CD4-positive, alpha-beta T cell treated with Interleukin-12 subunit alpha and Interleukin-12 subunit beta, for 1 hour (primary cell): ENCODE measurements around the gene SLC44A1.

Source experiments
- DNase-seq: peaks from one replicate; pipeline ENCODE4 v3.0.0-alpha.2; 2020

SLC44A1 gene

GRCh38 chr9:105438141-105438806 is 193.8 kb downstream of the SLC44A1 start:
- no peak for DNase-seq

- no peak for DNase-seq
These were observed 195.0 kb downstream of the SLC44A1 start for GRCh38 chr9:105439428-105439827.

DNA sequence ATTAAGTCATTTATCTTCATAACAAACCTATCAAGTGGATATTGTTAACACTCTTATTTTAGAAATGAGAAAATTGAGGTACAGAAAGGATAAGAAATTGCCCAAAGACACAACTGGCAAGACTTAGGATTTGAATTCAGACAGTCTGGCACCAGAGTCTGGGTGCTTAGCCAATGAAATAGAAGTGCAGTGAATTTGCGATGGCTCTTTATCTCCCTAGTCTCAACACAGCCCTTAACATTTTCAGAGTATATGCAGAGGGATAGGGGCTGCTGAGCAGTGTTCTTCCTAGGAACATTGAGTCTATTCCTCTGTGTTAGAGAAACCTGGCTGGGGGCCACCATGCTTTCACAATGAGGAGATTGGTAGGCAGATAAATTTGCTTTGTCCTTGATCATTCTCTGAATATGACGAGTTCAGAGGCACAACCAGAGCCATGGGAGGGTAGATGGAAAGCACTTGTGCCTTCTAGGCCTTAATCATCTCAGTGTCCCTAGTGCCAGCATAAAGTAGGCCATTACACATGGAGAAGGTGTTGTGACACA is 197.2 kb downstream of the SLC44A1 start:
- no peak for DNase-seq

DNA sequence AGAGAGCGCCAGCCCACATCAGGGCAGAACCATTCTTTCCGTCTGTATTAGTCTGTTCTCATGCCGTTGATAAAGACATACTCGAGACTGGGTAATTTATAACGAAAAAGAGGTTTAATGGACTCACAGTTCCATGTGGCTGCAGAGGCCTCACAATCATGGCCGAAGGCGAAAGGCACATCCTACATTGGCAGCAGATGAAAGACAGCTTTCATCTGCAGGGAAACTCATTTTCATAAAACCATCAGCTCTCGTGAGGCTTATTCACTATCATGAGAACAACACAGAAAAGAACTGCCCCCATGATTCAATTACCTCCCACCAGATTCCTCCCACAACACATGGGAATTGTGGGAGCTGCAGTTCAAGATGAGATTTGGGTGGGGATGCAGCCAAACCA is 198.7 kb downstream of the SLC44A1 start:
- DNase-seq, result no peak

- DNase-seq, result no peak
These were observed 199.7 kb downstream of the SLC44A1 start for GRCh38 chr9:105444130-105444529.

DNA sequence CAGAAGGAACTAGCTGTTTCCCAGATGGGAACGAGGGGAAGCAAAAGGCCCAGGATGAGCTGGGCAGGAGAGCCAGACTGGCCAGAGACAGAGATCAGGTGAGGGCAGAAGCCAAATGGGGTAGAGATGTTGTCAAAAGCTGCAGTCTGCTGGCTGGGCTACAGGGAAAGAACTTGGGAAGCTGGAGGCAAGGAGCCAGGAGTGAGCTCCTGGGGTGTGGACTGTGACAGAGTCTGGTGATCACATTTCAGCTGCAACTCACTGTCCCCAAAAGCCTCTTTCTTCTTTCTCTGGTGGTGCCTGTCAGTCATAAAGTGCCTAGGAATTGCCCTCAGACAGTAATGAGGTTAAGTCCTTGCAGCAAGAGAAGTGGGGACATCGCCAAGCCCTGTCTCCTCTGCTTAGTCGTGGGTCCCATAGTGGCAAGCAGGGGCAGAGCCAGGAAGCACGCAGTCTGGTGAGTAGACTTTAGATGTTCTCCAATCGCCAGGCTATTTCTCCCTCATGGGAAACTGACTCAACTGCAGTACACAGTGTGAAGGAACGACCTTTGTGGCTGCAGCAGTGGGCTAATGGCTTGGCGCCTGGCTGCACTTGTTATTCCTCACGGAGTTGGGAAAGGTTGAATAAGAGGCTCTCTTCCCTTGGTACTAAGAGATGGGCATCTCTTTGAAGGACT is 200.9 kb downstream of the SLC44A1 start:
- no peak for DNase-seq

DNA sequence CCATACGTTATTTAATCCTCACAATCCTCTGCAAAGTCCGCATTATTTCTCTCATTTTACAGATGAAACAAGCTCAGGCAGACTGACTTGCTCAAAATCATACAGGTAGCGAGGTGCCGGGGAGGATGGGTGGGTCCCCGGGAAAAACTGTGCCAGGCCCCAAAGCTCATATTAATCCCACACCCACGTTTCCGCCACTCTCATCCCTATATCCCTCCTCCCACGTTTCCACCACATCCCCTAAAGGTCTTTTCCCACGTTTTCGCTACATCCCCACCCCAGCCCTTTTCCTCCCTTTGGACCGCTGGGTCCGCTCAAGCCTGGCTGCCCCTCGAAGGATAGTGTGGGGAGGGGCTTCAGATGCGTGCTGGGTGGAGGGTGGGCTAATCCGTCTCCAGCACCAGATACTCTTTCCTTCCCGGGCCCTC is 202.9 kb downstream of the SLC44A1 start:
- DNase-seq, result no peak

DNA sequence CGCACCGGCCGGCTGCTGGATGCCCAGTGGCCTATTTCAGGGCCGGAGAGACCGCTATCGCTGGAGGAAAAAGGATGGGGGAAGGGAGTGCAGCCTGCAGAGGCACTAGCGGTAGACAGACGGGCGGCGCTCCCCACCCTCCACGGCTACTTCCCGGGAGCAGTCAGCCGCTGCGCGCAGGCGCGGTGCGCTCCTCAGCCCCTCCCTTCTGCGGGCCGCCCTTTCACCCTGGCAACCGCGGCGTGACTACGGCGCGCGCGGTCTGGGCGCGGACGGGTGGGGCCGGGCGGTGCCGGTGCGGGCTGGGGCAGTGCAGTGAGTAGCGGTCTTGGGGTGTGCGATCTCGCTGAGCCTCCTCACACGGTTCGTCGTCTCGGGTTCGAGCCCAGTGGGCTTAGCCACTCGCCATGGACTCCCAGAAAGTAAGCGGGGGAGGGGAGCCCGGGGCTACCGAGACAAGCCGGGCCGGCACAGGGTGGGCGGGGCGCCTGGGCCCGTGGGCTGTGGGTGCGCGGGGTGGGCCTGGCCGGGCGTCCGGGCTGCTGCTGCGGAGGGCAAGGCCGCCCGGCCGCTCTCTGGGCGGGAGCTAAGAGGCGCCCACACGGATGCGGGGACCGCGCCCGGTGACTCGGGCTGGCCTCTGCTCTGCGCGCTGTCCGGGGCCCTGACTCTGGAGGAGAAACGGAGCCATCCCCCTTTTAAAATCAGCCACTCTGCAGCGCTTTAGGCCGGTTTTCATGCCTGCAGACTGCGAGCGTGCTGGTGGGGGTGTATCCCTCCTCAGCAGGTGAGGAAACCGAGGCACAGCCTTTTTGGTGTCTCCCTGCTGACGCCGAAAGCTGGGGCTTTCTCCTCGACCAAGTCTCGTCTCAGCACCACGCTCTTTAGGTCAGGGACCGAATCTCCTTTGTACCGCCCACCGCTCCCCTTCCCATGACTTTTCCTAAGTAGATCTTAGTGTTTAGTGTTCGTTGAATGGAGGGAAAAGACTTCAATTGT is 203.7 kb downstream of the SLC44A1 start, which contains the start of gene FSD1L:
Gene FSD1L (plus strand): TSS at position 221 of the 999 bp plus-strand sequence. CDS start 187 bp downstream, at position 408.
- DNase-seq, result peak; percentile 84

- no peak for DNase-seq
These were observed 204.6 kb downstream of the SLC44A1 start for GRCh38 chr9:105449081-105449480.

GRCh38 chr9:105452185-105452584 is 207.7 kb downstream of the SLC44A1 start:
- DNase-seq, result no peak

GRCh38 chr9:105455836-105456475 is 211.5 kb downstream of the SLC44A1 start:
- no peak for DNase-seq

DNA sequence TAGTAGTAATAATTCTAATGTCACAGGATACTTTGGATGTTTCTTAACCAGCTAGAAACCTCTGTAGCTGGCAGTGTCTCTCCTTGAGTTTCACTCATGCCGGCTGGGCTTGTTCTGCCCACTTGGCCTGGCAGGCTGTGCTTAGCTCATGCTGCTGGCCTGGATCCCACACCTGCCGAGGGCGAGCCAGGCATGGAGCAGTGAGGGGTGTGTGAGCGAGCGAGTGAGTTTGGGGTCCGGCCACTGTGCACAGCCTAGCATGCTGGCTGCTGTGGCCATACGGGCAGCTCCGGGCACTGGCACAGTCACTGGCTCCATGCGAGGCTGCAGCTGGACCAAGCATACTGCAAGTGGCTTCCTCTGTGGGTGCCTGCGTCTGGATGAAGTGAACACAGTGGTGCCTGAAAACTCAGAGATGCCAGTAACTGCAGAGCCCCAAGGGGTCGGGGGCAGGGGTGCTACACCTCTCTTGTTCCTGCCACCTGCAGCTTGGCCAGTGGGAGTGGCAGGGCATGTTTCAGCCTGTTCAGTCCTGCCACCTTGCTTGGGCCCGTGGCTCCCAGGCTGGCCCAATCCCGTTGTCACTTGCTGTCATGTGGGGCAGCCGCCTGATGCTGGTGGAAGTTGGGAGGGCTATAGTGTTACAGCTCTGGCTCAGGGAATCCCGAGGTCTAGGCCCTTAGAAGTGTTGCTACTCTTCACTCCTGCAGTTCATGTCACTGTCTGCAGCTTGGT is 213.3 kb downstream of the SLC44A1 start:
- DNase-seq, result no peak

GRCh38 chr9:105458404-105458803 is 214.0 kb downstream of the SLC44A1 start:
- no peak for DNase-seq

GRCh38 chr9:105459336-105459735 is 214.9 kb downstream of the SLC44A1 start:
- DNase-seq, result no peak

GRCh38 chr9:105466898-105467455 is 222.5 kb downstream of the SLC44A1 start:
- no peak for DNase-seq

DNA sequence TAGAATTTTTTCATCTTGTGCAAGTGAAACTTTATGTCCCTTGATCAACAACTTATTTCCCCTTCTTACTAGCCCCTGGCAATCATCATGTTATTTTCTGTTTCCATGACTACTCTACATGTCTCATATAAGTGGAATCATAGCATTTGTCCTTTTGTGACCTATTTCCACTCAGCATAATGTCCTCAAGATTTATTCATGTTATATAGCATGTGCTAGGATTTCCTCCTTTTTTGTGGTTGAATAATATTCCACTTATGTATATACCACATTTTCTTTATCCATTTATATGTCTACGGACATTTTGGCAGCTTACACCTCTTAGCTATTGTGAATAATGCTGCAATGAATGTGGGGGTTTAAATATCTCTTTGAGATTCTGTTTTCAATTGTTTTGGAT is 224.4 kb downstream of the SLC44A1 start:
- DNase-seq, result no peak

- DNase-seq, result no peak
These were observed 228.8 kb downstream of the SLC44A1 start for GRCh38 chr9:105473221-105473620.

GRCh38 chr9:105475302-105475701 is 230.9 kb downstream of the SLC44A1 start:
- DNase-seq, result no peak

- DNase-seq, result no peak
These were observed 235.4 kb downstream of the SLC44A1 start for GRCh38 chr9:105479846-105480245.

DNA sequence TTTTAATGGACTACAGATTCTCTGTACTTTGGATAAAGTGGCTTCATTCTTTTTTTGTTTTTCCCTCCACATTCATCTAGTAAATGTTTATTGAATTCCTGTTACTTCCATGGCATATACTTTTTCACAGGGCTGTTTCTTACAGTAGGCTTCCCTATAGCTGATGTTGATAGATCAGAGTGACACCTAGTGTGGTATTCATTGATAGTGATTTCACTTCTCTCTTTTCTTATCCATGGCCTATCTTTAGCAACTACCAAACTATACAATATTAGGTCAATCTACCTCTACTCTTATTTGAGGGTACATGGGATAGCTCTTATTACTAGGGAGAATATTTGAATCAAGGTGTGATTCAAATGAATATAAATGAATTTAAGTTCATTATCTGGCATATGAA is 239.2 kb downstream of the SLC44A1 start:
- no peak for DNase-seq

GRCh38 chr9:105484226-105484625 is 239.8 kb downstream of the SLC44A1 start:
- DNase-seq, result no peak
